Loucy (cell line): ENCODE data around the gene NHSL2.

Experiments used
- H2AFZ ChIP-seq: fragments of 200-600 bp; sonication (generic); 2 replicates; pipeline ENCODE4 v1.6.0; 2016; ENCODE audit warnings: antibody characterized with exemption, mild to moderate bottlenecking, low read length, moderate library complexity
- H3F3A ChIP-seq: fragments of 200-600 bp; 2 replicates; pipeline ENCODE4 v1.6.0; 2016; ENCODE audit warnings: antibody characterized with exemption, low read depth, mild to moderate bottlenecking
- H3K27me3 ChIP-seq: fragments of 200-600 bp; sonication (generic); 2 replicates; pipeline ENCODE4 v1.6.1; 2014; ENCODE audit warnings: low read length, mild to moderate bottlenecking; ENCODE audit not compliant: insufficient read depth, poor library complexity, severe bottlenecking
- H3K36me3 ChIP-seq: fragments of 200-600 bp; sonication (generic); 2 replicates; pipeline ENCODE4 v1.6.1; 2016; ENCODE audit warnings: low read length; ENCODE audit not compliant: insufficient read depth
- H3K4me1 ChIP-seq: fragments of 200-600 bp; sonication (generic); 2 replicates; pipeline ENCODE4 v1.5.1; 2014; ENCODE audit warnings: low read length, mild to moderate bottlenecking; ENCODE audit not compliant: insufficient read depth, poor library complexity, severe bottlenecking
- H3K4me2 ChIP-seq: fragments of 200-600 bp; sonication (generic); 2 replicates; pipeline ENCODE4 v1.6.0; 2014; ENCODE audit warnings: antibody characterized with exemption, low read length, low read depth, mild to moderate bottlenecking; ENCODE audit not compliant: poor library complexity, severe bottlenecking
- H3K4me3 ChIP-seq: fragments of 200-600 bp; sonication (generic); 2 replicates; pipeline ENCODE4 v1.5.1; 2014; ENCODE audit warnings: low read length, mild to moderate bottlenecking, mixed read lengths; ENCODE audit not compliant: poor library complexity, severe bottlenecking
- H3K79me2 ChIP-seq: fragments of 200-600 bp; sonication (generic); 2 replicates; pipeline ENCODE4 v1.6.1; 2014; ENCODE audit warnings: low read length; ENCODE audit not compliant: insufficient read depth
- H3K9ac ChIP-seq: fragments of 200-600 bp; sonication (generic); 2 replicates; pipeline ENCODE4 v1.6.0; 2014; ENCODE audit warnings: mild to moderate bottlenecking, low read depth, low read length, moderate library complexity; ENCODE audit not compliant: poor library complexity, severe bottlenecking
- H3K9me2 ChIP-seq: fragments of 200-600 bp; sonication (generic); replicated peaks from 2 replicates; pipeline ENCODE4 v1.6.1; 2016; ENCODE audit warnings: low read depth, low read length, mixed read lengths
- H3K9me3 ChIP-seq: fragments of 200-600 bp; sonication (generic); 2 replicates; pipeline ENCODE4 v1.6.1; 2014; ENCODE audit warnings: mild to moderate bottlenecking, antibody characterized with exemption, low read length, low read depth; ENCODE audit not compliant: insufficient read depth
- H4K20me1 ChIP-seq: fragments of 200-600 bp; sonication (generic); 2 replicates; pipeline ENCODE4 v1.6.0; 2014; ENCODE audit warnings: antibody characterized with exemption, low read length, mild to moderate bottlenecking; ENCODE audit not compliant: insufficient read depth, poor library complexity, severe bottlenecking
- EZH2phosphoT487 ChIP-seq: fragments of 200-600 bp; IDR thresholded peaks from 2 replicates; pipeline ENCODE4 v1.6.1; 2018; ENCODE audit warnings: antibody characterized with exemption, mild to moderate bottlenecking, moderate library complexity, borderline replicate concordance
- TF ChIP-seq, protein P1 (sequence below): fragments of 200-600 bp; sonication (generic); conservative IDR thresholded peaks from 2 replicates; pipeline ENCODE4 v1.5.1; 2014; ENCODE audit warnings: mild to moderate bottlenecking, antibody characterized with exemption, low read length

Gene NHSL2

DNA sequence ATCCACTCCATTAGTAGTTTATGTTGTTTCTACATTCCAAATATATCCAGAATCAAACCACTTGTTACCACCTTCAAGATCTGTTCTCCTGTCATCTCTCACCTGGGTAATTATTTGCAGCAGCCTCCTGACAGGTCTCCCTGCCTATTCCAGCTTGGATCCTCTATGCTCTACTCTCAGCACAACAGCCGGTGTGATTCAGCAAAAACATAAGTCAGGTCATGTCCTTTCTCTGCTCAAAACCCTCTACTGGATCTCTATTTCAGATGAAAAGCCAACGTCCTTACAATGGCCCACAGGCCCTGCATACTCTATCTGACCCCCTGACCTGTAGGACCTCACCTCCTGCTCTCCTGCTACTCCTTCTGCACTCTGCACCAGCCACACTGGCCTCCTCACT, 84.5 kb downstream of the NHSL2 start:
- no peaks in the 10 kb centered on the region for H3F3A ChIP-seq
- H3K9me3 ChIP-seq, result no peaks in the 10 kb centered on the region
- no peaks in the 10 kb centered on the region for H3K9me2 ChIP-seq
- H3K79me2 ChIP-seq, result no peaks in the 10 kb centered on the region
- no peak overlapping the region for H3K4me3 ChIP-seq
- no peak for TF ChIP-seq EZH2phosphoT487
- TF ChIP-seq, protein P1, sequence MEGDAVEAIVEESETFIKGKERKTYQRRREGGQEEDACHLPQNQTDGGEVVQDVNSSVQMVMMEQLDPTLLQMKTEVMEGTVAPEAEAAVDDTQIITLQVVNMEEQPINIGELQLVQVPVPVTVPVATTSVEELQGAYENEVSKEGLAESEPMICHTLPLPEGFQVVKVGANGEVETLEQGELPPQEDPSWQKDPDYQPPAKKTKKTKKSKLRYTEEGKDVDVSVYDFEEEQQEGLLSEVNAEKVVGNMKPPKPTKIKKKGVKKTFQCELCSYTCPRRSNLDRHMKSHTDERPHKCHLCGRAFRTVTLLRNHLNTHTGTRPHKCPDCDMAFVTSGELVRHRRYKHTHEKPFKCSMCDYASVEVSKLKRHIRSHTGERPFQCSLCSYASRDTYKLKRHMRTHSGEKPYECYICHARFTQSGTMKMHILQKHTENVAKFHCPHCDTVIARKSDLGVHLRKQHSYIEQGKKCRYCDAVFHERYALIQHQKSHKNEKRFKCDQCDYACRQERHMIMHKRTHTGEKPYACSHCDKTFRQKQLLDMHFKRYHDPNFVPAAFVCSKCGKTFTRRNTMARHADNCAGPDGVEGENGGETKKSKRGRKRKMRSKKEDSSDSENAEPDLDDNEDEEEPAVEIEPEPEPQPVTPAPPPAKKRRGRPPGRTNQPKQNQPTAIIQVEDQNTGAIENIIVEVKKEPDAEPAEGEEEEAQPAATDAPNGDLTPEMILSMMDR, result no peak
- no peaks in the 10 kb centered on the region for H3K4me1 ChIP-seq
- no peak overlapping the region for H3K4me2 ChIP-seq
- H3K36me3 ChIP-seq, result no peaks in the 10 kb centered on the region
- H3K9ac ChIP-seq, result no peak overlapping the region
- H2AFZ ChIP-seq, result no peak overlapping the region
- H3K27me3 ChIP-seq, result no peaks in the 10 kb centered on the region
- no peaks in the 10 kb centered on the region for H4K20me1 ChIP-seq

DNA sequence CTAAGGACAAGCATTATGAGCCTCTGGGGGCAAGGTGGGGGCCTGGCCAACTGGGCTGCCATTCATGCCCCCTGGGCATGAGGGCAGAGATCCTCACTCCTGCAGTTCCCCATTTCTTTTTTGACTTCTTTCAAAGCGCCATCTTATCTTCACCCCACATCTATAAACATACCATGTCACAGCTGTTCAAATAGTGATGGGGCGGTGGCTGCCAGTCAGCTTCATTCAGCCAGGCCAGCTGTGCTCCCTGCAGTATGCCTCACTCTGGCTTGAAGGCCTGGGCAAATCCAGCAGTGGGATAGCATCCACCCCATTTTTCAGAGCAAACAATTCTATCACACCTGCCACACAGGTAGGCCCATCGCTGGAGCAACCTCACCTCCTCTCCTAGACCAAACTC, 85.5 kb downstream of the NHSL2 start:
- Histone ChIP-seq H3K4me2 (no peak overlapping the region), H3K9ac (no peak overlapping the region), H3K9me2 (no peaks in the 10 kb centered on the region), H3K4me3 (no peak overlapping the region), H3K4me1 (no peaks in the 10 kb centered on the region), H3K79me2 (no peaks in the 10 kb centered on the region), H3F3A (no peaks in the 10 kb centered on the region), H3K27me3 (no peaks in the 10 kb centered on the region), H3K9me3 (no peaks in the 10 kb centered on the region), H4K20me1 (no peaks in the 10 kb centered on the region), H2AFZ (no peak overlapping the region), H3K36me3 (no peaks in the 10 kb centered on the region)
- TF ChIP-seq, protein P1, result no peak
- no peak for TF ChIP-seq EZH2phosphoT487

DNA sequence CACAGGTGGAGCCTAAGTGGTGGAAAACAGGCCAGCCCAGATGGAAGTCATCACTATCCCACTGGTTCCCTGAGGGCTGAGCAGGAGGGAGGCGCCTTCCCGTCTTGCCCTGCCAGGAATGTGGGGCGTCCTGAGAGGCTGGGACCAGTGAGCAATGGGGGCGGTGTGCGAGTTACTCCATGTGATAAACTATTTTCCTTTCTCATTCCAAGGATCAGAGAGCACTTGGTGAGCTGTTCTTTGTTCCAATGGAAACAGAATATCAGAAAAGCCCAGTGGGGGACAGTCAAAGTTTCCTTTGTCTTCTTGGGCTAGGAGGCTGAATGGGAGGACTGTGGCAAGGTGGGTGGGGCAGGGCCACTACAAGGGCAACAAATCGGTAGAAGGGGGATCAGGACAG, 86.2 kb downstream of the NHSL2 start:
- Histone ChIP-seq H3K4me2 (no peak overlapping the region), H2AFZ (no peak overlapping the region), H3K27me3 (no peaks in the 10 kb centered on the region), H3K4me3 (no peak overlapping the region), H3F3A (no peaks in the 10 kb centered on the region), H3K9me2 (no peaks in the 10 kb centered on the region), H3K79me2 (no peaks in the 10 kb centered on the region), H3K9ac (no peak overlapping the region), H3K36me3 (no peaks in the 10 kb centered on the region), H4K20me1 (no peaks in the 10 kb centered on the region), H3K4me1 (peaks cover 4% of the 10 kb centered on the region), H3K9me3 (no peaks in the 10 kb centered on the region)
- TF ChIP-seq, protein P1, result no peak
- TF ChIP-seq EZH2phosphoT487, result no peak
